Embryonic facial prominence (tissue), 1 donor: ENCODE measurements around the gene TRIML1.
"Not testable (repeated sequence)": the region's sequence is repeated elsewhere in the genome, so short reads cannot be mapped to it uniquely, and the experiment has no call there.

Experiments used
- DNase-seq: peaks from one replicate; pipeline ENCODE4 v3.0.0-alpha.2; 2016; ENCODE audit errors: extremely low spot score

Gene TRIML1

GRCh38 chr4:188154668-188155405, 15.6 kb downstream of the TRIML1 start:
- no peak for DNase-seq

- DNase-seq: no peak
Measured at GRCh38 chr4:188158336-188158735, 19.1 kb downstream of the TRIML1 start.

- not testable (repeated sequence) for DNase-seq
Measured at GRCh38 chr4:188159513-188160226, 20.4 kb downstream of the TRIML1 start.

- DNase-seq: no peak
Measured at GRCh38 chr4:188160406-188160805, 21.2 kb downstream of the TRIML1 start.

- DNase-seq: no peak
Measured at GRCh38 chr4:188161167-188161566, 21.9 kb downstream of the TRIML1 start.

- DNase-seq: no peak
Measured at GRCh38 chr4:188162698-188163097, 23.5 kb downstream of the TRIML1 start.

GRCh38 chr4:188168726-188169373, 29.6 kb downstream of the TRIML1 start:
- DNase-seq: no peak

GRCh38 chr4:188171551-188171950, 32.3 kb downstream of the TRIML1 start:
- DNase-seq: no peak

GRCh38 chr4:188175288-188175687, 36.0 kb downstream of the TRIML1 start:
- DNase-seq: no peak

GRCh38 chr4:188177997-188178675, 38.9 kb downstream of the TRIML1 start:
- no peak for DNase-seq

GRCh38 chr4:188178806-188179205, 39.6 kb downstream of the TRIML1 start:
- no peak for DNase-seq

GRCh38 chr4:188187106-188187505, 47.9 kb downstream of the TRIML1 start:
- no peak for DNase-seq

GRCh38 chr4:188190461-188190860, 51.2 kb downstream of the TRIML1 start:
- DNase-seq: no peak

- DNase-seq: no peak
Measured at GRCh38 chr4:188194421-188194820, 55.2 kb downstream of the TRIML1 start.

GRCh38 chr4:188195389-188195985, 56.2 kb downstream of the TRIML1 start:
- no peak for DNase-seq

- no peak for DNase-seq
Measured at GRCh38 chr4:188196134-188196735, 57.0 kb downstream of the TRIML1 start.
